ENCODE results near the gene NPAS1.
A peak's percentile ranks its signal among the peaks of the same experiment; 100 is the strongest.
"Not testable (repeated sequence)": the region's sequence is repeated elsewhere in the genome, so short reads cannot be mapped to it uniquely, and the experiment has no call there.

The NPAS1 gene

DNA sequence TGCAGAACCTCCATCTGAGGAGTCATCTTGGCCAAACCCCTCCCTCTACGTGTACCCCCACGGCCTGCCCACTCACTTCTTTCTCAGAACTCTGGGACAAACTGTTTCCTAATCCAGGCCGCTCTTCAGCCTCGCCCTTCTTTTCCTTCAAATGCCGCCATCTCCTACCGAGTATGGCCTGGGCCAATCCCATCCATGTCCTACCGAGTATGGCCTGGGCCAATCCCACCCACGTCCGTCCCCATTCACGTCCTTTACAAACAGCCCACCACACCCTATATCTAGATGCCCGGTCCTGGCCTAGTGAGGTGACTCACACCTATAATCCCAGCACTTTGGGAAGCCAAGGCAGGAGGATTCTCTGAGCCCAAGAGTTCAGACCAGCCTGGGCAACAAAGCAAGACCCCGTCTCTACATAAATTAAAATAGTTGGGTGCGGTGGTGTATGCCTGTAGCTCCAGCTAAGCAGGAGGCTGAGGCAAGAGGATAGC lies 27.7 kb downstream of the NPAS1 start:
- DNase-seq, result no peak

DNA sequence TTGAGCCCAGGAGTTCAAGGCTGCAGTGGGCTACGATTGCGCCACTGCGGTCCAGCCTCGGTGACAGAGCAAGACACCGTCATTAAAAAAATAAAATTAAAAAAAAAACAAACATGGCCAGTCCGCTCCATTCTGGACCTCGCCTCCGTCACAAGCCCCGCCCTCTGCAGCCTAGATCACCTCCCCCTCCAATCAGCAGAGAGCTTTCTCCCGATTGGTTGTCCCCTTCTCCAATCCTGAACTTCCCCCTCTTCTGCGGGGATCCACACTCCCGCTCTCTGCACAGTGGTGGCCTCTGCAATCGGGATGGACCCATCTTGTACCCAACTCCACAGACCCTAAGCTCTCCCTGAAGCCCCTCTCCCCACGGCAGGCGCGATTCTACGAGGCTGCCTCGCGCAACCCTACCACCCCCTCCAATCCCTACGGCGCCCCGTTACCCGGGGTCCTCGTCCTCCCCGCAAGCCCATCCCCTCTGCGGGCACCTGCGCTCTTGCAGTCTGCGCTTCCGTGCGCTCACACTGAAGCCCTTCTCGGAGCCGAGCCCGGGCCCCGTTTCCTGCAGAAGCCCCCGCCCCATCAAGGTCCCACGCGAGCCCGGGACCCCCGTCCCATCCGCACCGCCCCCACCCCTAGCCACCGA lies 28.2 kb downstream of the NPAS1 start:
- DNase-seq, result peak; percentile 42

DNA sequence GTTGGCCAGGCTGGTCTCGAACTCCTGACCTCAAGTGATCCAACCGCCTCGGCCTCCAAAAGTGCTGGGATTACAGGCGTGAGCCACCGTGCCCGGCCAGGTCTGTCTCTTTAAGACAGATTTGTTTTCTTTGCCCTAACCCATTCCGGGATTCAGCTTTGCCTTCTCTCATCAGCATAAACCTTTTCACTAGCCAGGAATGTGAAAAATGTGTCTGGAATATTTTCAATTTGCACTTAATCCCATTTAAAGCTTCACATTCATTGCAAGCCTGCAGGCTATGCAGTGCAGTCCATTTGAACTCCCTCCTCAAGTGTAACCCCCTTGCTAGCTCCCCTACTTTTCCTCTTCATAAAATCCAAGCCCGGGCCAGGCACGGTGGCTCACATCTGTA lies 29.7 kb downstream of the NPAS1 start:
- no peak for DNase-seq

DNA sequence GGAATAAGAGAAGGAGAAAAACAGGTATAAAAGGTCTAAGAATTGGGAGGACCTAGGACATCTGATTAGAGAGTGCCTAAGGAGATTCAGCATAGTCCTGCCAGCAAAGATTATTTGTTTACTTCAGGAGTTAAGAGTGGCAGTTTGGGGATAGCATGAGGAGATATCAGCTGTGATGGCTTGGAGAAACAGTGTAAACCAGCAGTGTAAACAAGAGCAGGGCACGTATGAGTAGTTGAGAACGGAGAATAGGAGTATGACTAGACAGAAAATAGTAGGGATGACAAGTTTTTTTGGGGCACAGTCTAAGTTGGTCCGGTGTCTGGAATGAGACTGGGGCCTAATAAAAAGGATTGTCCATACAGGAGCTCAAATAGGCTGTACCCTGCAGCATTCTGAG lies 30.9 kb downstream of the NPAS1 start:
- DNase-seq, result not testable (repeated sequence)

GRCh38 chr19:47056411-47056810 lies 36.8 kb downstream of the NPAS1 start:
- DNase-seq, result no peak

DNA sequence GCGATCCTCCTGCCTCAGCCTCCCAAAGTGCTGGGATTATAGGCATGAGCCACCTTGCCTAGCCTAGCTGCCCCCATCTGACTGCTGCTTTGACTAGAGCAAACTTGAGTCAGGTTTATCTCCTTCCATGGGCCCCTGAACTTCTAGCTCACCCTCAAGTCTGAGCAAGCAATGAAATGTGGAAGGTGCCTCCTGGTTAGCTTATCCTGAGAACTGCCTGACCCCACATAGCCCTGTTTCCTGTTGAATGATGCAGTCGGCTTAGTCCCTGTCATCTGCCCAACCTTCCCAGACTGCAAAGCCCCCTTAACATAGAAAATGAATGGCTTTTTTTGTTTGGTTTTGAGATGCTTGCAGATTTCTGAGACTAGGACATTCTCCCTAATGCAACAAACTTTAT lies 37.7 kb downstream of the NPAS1 start:
- no peak for DNase-seq

DNA sequence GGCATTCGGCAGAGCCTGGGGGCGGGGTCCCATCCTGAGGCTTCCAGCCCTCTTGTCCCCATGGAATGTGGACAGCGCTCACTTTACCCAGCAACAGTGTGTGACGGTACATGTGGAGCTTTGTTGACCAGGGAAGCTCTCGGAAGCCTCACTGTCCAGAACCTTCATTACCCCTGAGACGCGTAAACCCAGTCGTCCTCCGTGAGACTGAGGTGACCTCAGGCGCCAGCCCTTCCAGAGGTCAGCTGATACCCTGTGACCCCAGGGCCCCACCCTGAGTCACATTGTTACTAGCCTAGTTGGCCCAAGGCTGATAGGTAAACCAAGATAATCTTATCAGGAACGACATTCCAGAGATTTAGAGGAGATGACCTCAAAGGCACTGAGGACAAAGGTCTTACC lies 39.0 kb downstream of the NPAS1 start:
- DNase-seq, result no peak

DNA sequence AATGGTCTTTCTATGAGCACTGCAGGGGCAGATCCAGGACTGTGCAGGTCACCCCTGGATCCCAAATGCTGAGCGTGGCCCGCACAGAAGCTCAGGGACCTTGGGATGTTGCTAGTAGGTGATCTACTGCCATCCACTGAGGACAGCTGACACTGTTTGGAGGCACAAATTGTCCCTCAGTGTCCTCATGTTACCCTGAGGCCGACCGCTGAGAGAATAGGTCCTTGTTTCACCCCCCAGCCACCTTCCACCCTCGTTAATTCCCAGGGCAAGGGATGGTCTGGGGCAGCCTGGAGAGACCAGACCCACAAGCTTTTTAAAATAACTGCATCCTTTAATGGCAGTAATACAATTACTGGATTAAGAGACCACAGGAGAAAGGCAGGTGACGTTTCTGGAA lies 44.2 kb downstream of the NPAS1 start:
- no peak for DNase-seq

- DNase-seq, result no peak
These were observed 45.6 kb downstream of the NPAS1 start for GRCh38 chr19:47065242-47065641.

- no peak for DNase-seq
These were observed 47.0 kb downstream of the NPAS1 start for GRCh38 chr19:47066376-47067214.

DNA sequence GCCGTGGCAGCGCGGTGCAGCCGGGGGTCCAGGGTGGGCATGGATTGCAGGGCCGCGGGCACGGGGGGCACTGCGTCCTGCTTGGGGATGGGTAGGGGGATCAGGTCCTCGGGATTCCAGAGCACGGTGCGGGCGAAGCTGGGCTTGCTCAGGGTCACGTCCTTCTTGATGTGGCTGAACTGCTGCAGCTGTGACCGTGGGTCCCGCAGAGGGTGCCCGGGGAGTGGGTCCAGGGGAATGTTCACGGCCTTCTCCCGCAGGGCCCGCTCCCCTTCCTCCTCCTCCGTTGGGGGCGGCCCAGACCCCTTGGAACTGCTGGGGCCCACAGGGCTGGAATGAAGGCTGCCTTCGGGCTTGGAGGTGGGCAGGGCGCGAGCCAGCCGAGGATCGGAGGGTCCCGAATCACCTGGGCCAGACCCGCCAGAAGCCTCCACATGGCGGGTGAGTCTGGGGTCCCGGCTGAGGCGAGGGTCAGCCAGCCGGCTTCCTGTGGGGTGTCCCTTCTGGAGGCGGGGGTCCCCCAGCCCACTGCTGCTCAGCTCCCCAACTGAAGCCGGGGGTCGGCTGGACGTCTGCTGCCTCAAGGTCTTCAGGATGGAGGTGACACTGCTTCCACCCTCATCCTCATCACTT lies 47.7 kb downstream of the NPAS1 start:
- no peak for DNase-seq

DNA sequence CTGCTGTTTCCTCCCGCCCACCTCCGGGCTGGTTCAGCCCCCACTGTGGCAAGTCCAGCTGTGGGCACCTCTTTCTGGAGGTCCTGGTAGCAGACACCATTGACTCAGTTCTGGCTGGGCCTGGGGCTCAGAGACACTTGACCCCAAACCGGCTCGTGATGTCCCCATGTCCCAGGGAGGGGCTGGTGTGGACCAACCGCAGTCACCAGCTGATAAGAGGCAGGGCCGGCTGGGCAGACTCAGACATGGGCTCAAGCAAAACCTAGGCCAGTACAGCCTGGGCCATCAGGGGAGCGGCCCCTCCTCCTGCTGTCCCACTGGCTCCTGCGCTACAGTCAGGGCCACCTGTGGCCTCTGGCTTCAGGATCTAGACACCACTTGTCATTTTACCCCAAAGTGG lies 48.6 kb downstream of the NPAS1 start:
- no peak for DNase-seq

- no peak for DNase-seq
These were observed 49.3 kb downstream of the NPAS1 start for GRCh38 chr19:47068876-47069406.

DNA sequence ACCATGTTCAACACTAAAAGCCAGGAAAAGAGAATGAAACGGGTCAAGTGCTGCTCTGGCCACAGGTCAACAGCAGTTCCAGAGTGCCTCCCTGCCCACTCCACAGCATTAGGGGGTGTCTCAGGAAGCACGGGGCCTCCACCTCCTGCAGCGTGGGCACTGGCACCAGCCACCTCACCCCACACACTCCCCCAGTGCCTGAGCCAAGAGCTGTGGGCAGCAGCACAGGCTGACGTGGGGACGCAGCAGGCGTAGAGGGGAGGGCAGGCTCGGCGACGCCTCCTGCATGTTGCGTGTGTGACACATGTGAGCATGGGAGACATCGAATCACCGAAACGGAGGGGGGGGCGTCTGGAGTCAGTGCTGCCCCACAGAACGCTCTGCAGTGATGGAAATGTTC lies 50.2 kb downstream of the NPAS1 start:
- DNase-seq, result no peak

GRCh38 chr19:47070756-47071155 lies 51.1 kb downstream of the NPAS1 start:
- DNase-seq, result no peak

DNA sequence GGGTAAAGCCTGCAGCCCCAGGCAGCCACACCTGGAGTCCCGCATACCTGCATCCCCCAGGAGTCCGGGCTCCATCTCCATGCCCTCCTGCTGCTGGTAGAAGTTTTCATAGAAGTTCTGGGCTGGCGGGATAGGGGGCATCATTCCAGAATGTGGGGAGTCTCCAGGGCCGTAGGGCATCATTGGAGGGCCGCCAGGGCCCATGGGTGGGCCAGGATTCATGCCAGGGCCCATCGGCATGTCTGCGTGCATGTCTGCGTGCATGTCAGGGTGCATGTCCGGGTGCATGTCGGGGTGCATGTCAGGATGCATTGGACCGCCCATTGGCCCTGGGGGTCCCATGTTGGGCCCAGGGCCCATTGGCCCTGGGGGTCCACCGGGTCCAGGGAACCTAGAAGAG lies 52.1 kb downstream of the NPAS1 start:
- DNase-seq, result no peak

GRCh38 chr19:47072323-47072722 lies 52.7 kb downstream of the NPAS1 start:
- no peak for DNase-seq

- no peak for DNase-seq
These were observed 53.9 kb downstream of the NPAS1 start for GRCh38 chr19:47073574-47073973.

DNA sequence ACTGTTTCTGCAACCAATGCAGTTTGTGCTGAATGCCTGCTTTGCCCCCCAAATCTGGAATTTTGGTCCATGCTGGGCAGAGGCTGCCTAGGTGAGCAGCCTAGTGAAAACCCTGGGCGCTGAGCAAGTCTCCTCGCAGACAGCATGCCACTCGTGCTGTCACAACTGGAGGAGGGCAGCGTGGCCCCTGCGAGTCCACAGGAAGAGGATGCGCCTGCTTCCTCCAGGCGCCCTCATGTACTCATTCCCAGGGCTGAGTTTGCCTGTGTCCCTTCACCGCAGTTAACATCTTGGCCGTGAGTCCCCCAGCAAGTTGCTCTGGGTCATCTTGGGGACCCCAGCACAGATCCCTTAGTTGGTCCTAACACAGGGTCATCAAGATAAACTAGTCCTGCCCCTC lies 55.0 kb downstream of the NPAS1 start:
- no peak for DNase-seq

DNA sequence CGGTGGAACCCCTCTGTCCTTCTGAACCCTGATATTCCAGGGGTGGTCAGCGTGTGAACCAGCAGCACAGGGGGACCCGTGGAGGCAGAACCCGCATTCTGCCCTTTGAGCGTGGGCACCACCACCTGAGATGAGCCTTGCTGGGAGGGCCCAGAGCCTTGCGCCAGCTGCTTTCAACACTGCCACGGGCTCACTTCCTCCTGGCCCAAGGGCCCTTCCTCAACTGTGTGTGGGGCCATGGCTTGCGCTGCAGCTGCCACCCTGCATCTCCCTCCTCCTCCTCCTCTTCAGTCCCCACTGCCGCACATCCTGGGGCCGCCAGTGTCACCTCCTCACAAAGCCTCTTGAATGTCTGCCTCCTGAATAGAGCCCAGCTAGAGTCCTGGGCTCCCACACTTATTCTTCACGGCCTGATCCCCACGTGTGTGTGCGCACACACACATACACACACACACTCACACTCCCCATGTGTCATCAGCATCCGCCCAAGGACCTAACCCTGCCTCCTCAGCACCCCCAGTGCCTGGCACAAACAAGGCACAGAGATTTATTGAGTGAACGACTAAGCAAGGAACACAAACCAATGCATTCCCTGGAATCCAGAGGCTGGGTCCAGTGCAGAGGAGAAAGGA lies 55.7 kb downstream of the NPAS1 start:
- no peak for DNase-seq

GRCh38 chr19:47075941-47076340 lies 56.3 kb downstream of the NPAS1 start:
- DNase-seq, result no peak

- not testable (repeated sequence) for DNase-seq
These were observed 58.7 kb downstream of the NPAS1 start for GRCh38 chr19:47078351-47078750.

GRCh38 chr19:47081095-47081494 lies 61.5 kb downstream of the NPAS1 start:
- DNase-seq, result no peak

Measured in NCI-H1436 treated with DMSO at 0.1 percent for 48 hours (cell line).